ENCODE measurements around the gene VRK1.

DNA sequence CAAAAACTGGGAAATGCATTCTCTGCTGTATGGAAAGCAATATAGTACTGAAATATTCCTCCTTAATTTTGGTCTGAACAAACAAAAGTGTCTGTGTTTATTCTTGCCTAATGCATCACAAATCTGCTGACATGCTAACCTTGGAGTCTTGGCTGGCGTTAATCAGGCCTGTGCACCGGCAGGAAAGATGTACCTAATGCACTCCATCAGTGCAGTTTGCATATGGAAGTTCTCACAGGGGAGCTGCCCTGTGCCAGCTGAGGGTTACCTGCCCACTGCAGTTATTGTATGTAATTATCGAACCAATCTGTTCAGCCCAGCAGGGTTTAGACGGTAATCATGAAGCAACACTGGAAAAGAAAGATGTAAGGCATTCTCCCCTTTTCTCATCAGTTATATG, 76.9 kb downstream of the VRK1 start:
- TF ChIP-seq, protein P1, sequence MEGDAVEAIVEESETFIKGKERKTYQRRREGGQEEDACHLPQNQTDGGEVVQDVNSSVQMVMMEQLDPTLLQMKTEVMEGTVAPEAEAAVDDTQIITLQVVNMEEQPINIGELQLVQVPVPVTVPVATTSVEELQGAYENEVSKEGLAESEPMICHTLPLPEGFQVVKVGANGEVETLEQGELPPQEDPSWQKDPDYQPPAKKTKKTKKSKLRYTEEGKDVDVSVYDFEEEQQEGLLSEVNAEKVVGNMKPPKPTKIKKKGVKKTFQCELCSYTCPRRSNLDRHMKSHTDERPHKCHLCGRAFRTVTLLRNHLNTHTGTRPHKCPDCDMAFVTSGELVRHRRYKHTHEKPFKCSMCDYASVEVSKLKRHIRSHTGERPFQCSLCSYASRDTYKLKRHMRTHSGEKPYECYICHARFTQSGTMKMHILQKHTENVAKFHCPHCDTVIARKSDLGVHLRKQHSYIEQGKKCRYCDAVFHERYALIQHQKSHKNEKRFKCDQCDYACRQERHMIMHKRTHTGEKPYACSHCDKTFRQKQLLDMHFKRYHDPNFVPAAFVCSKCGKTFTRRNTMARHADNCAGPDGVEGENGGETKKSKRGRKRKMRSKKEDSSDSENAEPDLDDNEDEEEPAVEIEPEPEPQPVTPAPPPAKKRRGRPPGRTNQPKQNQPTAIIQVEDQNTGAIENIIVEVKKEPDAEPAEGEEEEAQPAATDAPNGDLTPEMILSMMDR (conservative IDR thresholded peaks at IDR 0.05 in 1 of 2, IDR thresholded peaks at IDR 0.05 in 1 of 2; ENCODE audit: extremely low read depth in 1 of 2, insufficient read depth in 1 of 2, low read depth in 1 of 2, low read length in 2 of 2): no peak
- no peak for TF ChIP-seq EZH2 (IDR thresholded peaks at IDR 0.05; ENCODE audit: borderline replicate concordance, low read length)

Measured in mammary epithelial cell (primary cell).